Retina (tissue), 1 donor: ENCODE data around the gene RPUSD1.

Experiments
- DNase-seq: peaks from one replicate; pipeline ENCODE4 v3.0.0-alpha.2; 2016

RPUSD1 gene

GRCh38 chr16:818132-818531 is 30.0 kb upstream of the RPUSD1 start:
- no peak for DNase-seq

GRCh38 chr16:817001-817906 is 29.1 kb upstream of the RPUSD1 start:
- peak; percentile 65 for DNase-seq

- no peak for DNase-seq
Observed at GRCh38 chr16:815861-816260, 27.7 kb upstream of the RPUSD1 start.

GRCh38 chr16:814974-815373 is 26.8 kb upstream of the RPUSD1 start:
- no peak for DNase-seq

- no peak for DNase-seq
Observed at GRCh38 chr16:813916-814412, 25.8 kb upstream of the RPUSD1 start.

GRCh38 chr16:813204-813915 is 25.2 kb upstream of the RPUSD1 start:
- peak; percentile 74 for DNase-seq

GRCh38 chr16:808085-808386 is 19.9 kb upstream of the RPUSD1 start:
- no peak for DNase-seq

GRCh38 chr16:807347-808084 is 19.3 kb upstream of the RPUSD1 start:
- DNase-seq = peak; percentile 95

- no peak for DNase-seq
Observed at GRCh38 chr16:805474-805873, 17.3 kb upstream of the RPUSD1 start.

GRCh38 chr16:804193-805048 is 16.2 kb upstream of the RPUSD1 start:
- no peak for DNase-seq

GRCh38 chr16:803754-804080 is 15.5 kb upstream of the RPUSD1 start:
- DNase-seq = no peak

GRCh38 chr16:802914-803753 is 15.0 kb upstream of the RPUSD1 start:
- peak; percentile 46 for DNase-seq

GRCh38 chr16:802461-802860 is 14.3 kb upstream of the RPUSD1 start:
- DNase-seq = no peak

- DNase-seq = no peak
Observed at GRCh38 chr16:801584-802363, 13.6 kb upstream of the RPUSD1 start.

GRCh38 chr16:800834-801511 is 12.8 kb upstream of the RPUSD1 start:
- peak; percentile 36 for DNase-seq

GRCh38 chr16:799948-800833 is 12.0 kb upstream of the RPUSD1 start, which contains the start of gene GNG13:
Gene GNG13 (minus strand): TSS chr16:800734. CDS start chr16:799077, 1,657 bp downstream.
- peak; percentile 50 for DNase-seq

GRCh38 chr16:799111-799947 is 11.1 kb upstream of the RPUSD1 start:
- no peak for DNase-seq

- DNase-seq = no peak
Observed at GRCh38 chr16:798666-799065, 10.5 kb upstream of the RPUSD1 start.
